ENCODE measurements around the gene CTSC.
"Not testable (repeated sequence)": the region's sequence is repeated elsewhere in the genome, so short reads cannot be mapped to it uniquely, and the experiment has no call there.

Gene CTSC

DNA sequence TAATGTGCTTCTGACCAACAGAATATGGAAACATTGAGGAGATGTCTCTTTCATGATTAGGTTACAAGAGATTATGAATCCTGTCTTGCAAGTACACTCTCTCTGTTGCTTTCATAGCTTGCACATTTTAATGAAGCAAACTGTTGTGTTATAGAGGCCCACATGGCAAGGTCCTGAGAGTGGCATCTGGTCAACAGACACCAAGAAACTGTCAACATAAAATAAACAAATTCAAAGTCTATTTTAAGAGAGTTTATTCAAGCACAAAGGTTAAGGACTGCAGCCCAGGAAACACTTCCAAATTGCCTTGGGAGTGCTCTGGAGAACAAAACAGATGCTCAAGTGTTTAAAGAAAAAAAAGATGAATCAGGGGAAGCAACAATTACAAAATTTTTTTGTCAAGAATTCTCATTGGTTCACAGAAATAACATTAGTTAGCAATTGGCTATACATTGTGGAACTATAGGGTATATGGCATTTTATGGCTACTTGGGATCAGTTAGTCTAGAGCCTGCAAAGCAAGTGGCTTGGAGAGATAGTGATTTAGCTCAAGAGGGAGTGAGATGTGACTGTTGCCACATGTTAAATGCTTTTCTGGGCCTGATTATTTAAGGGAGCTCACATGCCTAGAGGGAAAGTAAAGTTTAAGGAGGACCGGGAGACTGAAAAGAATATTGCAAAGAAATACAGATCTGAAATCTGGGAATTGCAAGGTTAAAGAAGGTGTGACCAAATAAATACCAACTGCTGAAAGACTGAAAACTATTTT is 54.6 kb downstream of the CTSC start:
- no peak for DNase-seq (ENCODE audit: low read depth in 2 of 2)

DNA sequence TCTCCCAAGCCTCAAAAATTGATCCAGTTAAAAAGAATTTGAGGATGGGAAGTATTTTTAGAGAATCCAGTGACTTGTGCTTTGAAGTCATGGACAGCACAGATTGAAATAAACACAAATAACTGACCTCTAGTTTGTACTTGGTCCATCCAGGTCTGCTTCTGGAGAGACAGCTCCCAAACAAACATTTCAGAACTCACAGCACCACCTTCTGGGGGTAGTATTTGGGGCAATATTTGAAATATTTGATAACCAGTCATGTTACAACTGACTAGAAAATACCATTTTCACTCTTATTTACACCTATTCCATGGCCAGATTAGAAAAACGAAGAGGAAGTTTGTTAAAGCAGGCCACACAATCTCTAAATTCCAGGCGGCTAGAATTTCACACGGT is 56.2 kb downstream of the CTSC start:
- no peak for DNase-seq (ENCODE audit: low read depth in 2 of 2)

DNA sequence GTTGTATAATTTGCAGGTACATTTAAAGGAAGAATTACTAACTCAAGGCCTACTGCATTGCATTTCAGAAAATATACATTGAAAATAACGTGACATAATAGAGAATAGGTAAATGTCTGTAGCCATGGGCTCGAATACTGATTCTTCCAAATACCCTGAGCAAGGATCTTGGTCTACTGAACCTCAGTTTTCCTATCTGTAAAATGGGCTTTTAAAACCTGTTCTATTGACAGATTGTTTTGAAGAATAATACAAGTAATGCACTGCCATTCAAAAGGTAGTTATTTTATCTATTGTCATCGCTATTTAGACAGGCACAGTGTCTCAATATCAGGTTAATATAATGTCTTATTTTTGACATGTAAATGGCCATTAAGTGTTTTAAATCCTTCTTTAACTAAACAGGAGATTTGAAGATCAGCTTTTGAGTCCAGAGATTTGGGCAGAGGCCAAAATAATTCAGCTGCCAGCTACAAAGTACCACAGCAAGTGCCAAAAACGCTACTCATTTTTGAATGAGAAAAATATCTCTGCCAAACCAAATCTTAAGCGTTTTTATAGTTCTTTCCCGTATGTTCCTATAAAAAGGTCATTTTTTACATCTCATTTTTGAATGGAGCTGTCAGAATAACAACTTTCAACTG is 56.7 kb downstream of the CTSC start:
- DNase-seq (ENCODE audit: low read depth in 2 of 2), result no peak

DNA sequence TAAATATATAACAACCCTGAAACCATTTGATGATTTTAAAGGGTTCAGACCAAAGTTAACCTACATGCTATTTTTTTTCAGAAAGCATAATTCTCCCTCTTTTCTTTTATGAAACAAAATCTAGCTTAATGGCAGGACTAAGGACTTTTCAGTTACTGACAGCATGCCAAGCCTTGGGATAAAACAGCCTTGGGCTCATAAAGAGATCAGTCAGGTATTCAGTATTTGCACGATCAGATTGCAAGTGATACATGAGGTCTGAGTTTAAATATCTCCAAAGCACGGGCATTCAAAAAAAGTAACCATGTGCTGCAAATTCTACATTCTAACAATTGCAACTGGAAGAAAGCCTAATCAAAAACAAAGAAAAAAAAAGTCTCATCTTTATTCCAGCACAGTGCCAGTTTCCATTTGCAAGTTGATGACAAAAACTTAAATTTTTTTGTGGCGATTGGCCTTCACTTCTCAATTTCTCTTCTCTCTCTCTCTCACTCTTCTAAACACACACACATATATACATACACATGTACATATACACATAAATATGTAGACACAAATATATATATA is 60.1 kb downstream of the CTSC start:
- DNase-seq (ENCODE audit: low read depth in 2 of 2), result no peak

DNA sequence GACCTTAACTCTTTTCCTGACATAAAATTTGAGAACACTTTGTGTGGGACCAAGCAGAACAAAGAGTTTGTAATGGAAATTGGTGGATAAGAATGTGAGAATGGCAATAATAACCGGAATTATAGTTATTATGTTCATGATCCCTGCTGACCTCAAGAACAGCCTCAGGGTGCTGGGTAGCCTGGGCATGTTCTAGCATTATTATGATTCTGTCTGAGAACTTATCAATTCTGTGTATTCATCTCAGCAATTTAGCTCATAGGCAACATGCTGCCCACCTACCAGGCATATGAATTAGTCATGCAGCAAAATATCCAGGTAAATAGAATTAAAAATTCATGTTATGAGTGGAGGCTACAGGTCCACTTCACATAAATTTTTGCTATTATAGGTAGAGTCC is 61.9 kb downstream of the CTSC start:
- no peak for DNase-seq (ENCODE audit: low read depth in 2 of 2)

DNA sequence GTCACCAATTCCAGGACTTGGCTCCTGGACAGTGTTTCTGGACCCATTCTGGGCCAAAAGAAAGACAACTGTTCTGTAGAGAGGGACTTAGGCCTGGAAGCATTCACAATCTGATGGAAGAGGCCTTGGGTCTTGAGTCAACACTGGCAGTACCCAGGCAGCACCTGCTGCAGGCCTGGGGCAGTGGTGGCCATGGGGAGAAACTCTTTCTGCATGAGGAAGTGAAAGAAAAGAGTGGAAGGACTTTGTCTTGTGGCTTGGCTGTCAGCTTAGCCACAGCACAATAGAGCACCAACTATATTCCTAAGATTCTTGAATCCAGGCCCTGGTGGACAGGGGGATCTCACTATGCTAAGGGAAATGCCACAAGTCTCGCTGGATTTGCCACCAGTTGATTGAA is 70.6 kb downstream of the CTSC start:
- no peak for DNase-seq (ENCODE audit: low read depth in 2 of 2)

DNA sequence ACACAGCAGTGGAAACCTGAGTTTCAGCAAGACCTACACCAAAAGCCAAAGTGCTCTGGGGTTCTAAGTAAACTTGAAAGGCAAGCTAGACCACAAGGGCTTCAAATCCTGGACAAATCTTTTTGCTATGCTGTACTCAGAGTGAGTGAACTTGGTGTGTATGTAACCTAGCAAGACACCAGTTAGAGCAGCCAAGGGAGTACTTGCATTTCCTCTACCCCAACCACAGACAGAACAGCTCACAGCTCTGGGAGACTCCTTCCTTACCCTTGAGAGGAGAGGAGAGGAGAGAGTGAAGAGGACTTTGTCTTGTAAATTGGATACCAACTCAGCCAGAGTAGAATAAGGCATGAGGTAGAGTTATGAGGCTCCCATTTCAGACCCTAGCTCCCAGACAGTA is 71.4 kb downstream of the CTSC start:
- DNase-seq (ENCODE audit: low read depth in 2 of 2), result no peak

DNA sequence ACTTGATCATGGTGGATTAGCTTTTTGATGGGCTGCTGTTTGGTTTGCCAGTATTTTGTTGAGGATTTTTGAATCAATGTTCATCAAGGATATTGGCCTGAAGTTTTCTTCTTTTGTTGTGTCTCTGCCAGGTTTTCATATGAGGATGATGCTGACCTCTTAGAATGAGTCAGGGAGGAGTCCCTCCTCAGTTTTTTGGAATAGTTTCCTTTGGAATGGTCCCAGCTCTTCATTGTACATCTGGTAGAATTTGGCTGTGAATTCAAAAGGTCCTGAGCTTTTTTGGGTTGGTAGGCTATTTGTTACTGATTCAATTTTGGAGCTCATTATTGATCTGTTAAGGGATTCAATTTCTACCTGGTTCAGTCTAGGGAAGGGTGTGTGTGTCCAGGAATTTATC is 78.1 kb downstream of the CTSC start:
- no peak for DNase-seq (ENCODE audit: low read depth in 2 of 2)

DNA sequence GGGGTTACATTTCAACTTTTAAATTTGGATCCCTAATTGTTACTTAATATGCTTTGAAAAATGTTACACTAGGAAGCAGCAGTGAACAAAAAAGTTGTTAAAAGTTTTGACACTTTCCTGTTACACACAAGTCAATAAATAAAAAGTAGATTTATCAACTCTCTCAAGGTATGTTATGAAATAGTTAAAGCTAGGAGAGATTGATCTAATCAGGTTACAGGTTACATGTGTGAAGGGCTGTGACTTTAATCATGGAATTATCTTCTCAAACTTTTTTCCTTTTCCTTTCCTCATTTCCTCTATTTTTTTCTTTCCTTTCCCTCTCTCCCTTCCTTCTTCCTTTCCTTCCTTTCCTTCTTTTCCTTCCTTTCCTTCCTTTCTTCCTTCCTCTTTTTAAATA is 85.3 kb downstream of the CTSC start:
- DNase-seq (ENCODE audit: low read depth in 2 of 2), result no peak

DNA sequence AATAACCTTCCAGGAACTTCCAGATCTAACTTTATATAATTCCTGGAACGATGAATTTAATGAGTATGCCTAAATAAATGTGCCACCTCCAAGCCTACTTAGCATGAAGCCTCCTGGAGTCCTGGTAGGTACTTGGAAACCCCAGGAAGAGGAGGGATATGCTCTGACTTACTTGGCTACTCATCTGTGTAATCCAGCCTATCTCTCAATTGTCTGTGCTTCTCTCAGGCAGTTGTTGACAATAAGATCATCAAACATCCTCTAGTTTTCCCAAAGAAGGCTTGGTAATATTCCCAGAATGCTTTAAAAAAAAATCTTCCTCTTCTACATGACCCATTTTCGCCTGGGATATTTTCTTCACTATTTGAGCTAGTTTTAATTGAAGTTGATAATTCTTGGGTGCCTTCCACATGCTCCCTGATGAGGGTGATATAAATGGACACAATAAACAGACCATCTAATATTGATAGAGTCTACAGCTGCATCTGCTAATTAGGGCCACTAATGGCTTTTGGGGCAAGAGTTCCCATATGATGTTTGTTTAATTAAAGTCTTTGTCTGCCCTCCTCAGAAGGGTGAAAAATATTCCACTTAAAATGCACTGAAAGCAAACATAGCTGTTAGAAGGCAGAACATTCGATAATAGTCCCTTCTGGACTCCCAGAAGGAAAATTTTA is 86.8 kb downstream of the CTSC start:
- DNase-seq (ENCODE audit: low read depth in 2 of 2), result no peak

DNA sequence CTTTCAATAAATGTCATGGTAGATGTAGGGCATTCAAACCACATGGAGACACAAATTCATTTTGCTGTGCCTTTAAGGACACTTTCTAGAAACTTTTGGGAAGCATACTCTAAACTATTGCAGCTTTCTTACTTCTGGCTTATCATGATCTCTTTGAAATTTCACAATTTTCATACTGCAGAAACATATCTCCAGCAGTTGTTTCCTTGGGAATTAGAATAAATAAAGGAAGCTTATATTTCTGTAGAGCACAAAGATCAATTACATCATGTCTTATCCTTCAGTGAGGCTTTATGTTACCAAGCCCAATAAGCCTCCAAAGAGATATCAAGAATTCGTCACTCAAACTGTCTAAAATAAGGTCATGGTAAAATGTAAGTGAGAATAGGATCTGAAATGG is 87.8 kb downstream of the CTSC start:
- no peak for DNase-seq (ENCODE audit: low read depth in 2 of 2)

DNA sequence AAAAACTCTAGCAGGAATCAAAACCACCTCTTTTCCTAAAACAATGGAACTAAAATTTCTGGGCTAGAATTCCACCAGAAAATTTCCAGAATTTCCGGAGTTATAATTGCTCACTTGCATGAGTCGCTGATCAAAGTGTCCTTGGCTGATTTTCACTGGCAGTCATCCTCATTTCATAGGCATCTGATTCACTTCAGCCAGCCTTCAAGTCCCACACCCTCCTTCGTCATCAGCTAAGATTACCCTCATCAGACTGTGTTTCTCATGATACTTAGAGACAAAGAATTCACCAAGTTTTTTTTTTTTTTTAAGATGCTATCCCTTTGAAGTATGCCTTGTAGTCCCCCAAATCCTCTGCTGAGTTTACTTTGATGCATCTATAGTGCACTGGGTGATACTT is 90.8 kb downstream of the CTSC start:
- DNase-seq (ENCODE audit: low read depth in 2 of 2), result no peak

DNA sequence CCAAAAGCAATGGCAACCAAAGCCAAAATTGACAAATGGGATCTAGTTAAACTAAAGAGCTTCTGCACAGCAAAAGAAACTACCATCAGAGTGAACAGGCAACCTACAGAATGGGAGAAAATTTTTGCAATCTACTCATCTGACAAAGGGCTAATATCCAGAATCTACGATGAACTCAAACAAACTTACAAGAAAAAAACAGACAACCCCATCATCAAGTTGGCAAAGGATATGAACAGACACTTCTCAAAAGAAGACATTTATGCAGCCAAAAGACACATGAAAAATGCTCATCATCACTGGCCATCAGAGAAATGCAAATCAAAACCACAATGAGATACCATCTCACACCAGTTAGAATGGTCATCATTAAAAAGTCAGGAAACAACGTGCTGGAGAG is 92.0 kb downstream of the CTSC start:
- not testable (repeated sequence) for DNase-seq (ENCODE audit: low read depth in 2 of 2)

Measured in stimulated activated CD8-positive, alpha-beta memory T cell treated with anti-CD3 and anti-CD28 coated beads, Interleukin-2, amount 100 ng/mL, for 48 hours (primary cell).